Neural cell (in vitro differentiated cells): ENCODE data around the gene ANKRD13A. TPM values are rescaled to one million over a fixed set of nuclear protein-coding genes. Genes with fewer than 3 reads are reported as not detected.
"Not testable (repeated sequence)": the region's sequence is repeated elsewhere in the genome, so short reads cannot be mapped to it uniquely, and the experiment has no call there.

Experiments used
- H2AFZ ChIP-seq: fragments of 200-600, 300-800 bp; sonication (generic), shearing (Covaris generic); 2 replicates; pipeline ENCODE4 v1.6.0; 2014; ENCODE audit warnings: low read depth, mild to moderate bottlenecking, antibody characterized with exemption, low read length, moderate library complexity
- H3F3A ChIP-seq: fragments of 200-600 bp; shearing (Covaris generic); 2 replicates; pipeline ENCODE4 v1.6.1; 2016; ENCODE audit warnings: mild to moderate bottlenecking, moderate library complexity, mixed read lengths, antibody characterized with exemption, low read length; ENCODE audit not compliant: insufficient read depth, poor library complexity, severe bottlenecking
- H3K27ac ChIP-seq: fragments of 200-600, 300-800 bp; sonication (generic), shearing (Covaris generic); 2 replicates; pipeline ENCODE4 v1.5.1; 2014; ENCODE audit warnings: mild to moderate bottlenecking, low read length, moderate library complexity
- H3K27me3 ChIP-seq: fragments of 300-800, 200-600 bp; sonication (generic), shearing (Covaris generic); 2 replicates; pipeline ENCODE4 v1.6.0; 2014; ENCODE audit warnings: mild to moderate bottlenecking, low read depth, low read length, moderate library complexity; ENCODE audit not compliant: insufficient read depth
- H3K36me3 ChIP-seq: fragments of 300-800, 200-600 bp; sonication (generic), shearing (Covaris generic); 2 replicates; pipeline ENCODE4 v1.5.1; 2014; ENCODE audit warnings: mild to moderate bottlenecking, antibody characterized with exemption, low read length, moderate library complexity; ENCODE audit not compliant: insufficient read depth
- H3K4me2 ChIP-seq: fragments of 300-800, 200-600 bp; sonication (generic), shearing (Covaris generic); 2 replicates; pipeline ENCODE4 v1.6.0; 2014; ENCODE audit warnings: mild to moderate bottlenecking, low read length
- H3K4me3 ChIP-seq: fragments of 300-800, 200-600 bp; sonication (generic), shearing (Covaris generic); 2 replicates; pipeline ENCODE4 v1.5.1; 2014; ENCODE audit warnings: mild to moderate bottlenecking, low read length, moderate library complexity
- H3K79me2 ChIP-seq: fragments of 200-600 bp; shearing (Covaris generic); replicated peaks from 2 replicates; pipeline ENCODE4 v1.6.0; 2014; ENCODE audit warnings: mild to moderate bottlenecking, low read length, moderate library complexity; ENCODE audit not compliant: insufficient read depth
- H3K9ac ChIP-seq: fragments of 300-800, 200-600 bp; sonication (generic), shearing (Covaris generic); 2 replicates; pipeline ENCODE4 v1.6.1; 2016; ENCODE audit warnings: mild to moderate bottlenecking, low read length, mixed read lengths
- H3K9me2 ChIP-seq: fragments of 200-600 bp; shearing (Covaris generic); 2 replicates; pipeline ENCODE4 v1.6.1; 2016; ENCODE audit warnings: mild to moderate bottlenecking, low read length, mixed read lengths; ENCODE audit not compliant: insufficient read depth
- H3K9me3 ChIP-seq: fragments of 200-600, 300-800 bp; sonication (generic), shearing (Covaris generic); 2 replicates; pipeline ENCODE4 v1.6.1; 2016; ENCODE audit warnings: mild to moderate bottlenecking, mixed run types, low read length, moderate library complexity, mixed read lengths
- H4K20me1 ChIP-seq: fragments of 200-600 bp; shearing (Covaris generic); 2 replicates; pipeline ENCODE4 v1.6.1; 2016; ENCODE audit warnings: mild to moderate bottlenecking, mixed run types; ENCODE audit not compliant: insufficient read depth
- EP300 ChIP-seq: fragments of 450-650 bp; conservative IDR thresholded peaks from 2 replicates; pipeline ENCODE4 v1.6.1; 2014; ENCODE audit warnings: antibody characterized with exemption, mild to moderate bottlenecking, moderate library complexity; ENCODE audit not compliant: poor library complexity, severe bottlenecking
- EZH2 ChIP-seq: fragments of 200-600, 300-800 bp; shearing (Covaris generic), sonication (generic); IDR thresholded peaks from 2 replicates; pipeline ENCODE4 v1.6.1; 2014; ENCODE audit warnings: antibody characterized with exemption, low read length, borderline replicate concordance, mild to moderate bottlenecking; ENCODE audit not compliant: insufficient read depth, poor library complexity, severe bottlenecking
- MXI1 ChIP-seq: fragments of 450-650 bp; conservative IDR thresholded peaks from 2 replicates; pipeline ENCODE4 v1.6.1; 2014; ENCODE audit warnings: antibody characterized with exemption, mild to moderate bottlenecking; ENCODE audit not compliant: poor library complexity, severe bottlenecking
- POLR2AphosphoS5 ChIP-seq: IDR thresholded peaks from 2 replicates; pipeline ENCODE4 v1.6.1; 2012
- RAD21 ChIP-seq: fragments of 450-650 bp; conservative IDR thresholded peaks from 2 replicates; pipeline ENCODE4 v1.6.1; 2014; ENCODE audit warnings: antibody characterized with exemption, mild to moderate bottlenecking, moderate library complexity
- SMC3 ChIP-seq: fragments of 450-650 bp; conservative IDR thresholded peaks from 2 replicates; pipeline ENCODE4 v1.6.1; 2014; ENCODE audit warnings: antibody characterized with exemption, mild to moderate bottlenecking, moderate library complexity; ENCODE audit not compliant: poor library complexity
- TAF1 ChIP-seq: IDR thresholded peaks from 2 replicates; pipeline ENCODE4 v1.6.1; 2012; ENCODE audit warnings: low read depth
- polyA plus RNA-seq: library from polyadenylated mRNA; depleted of rRNA; stranded (reverse); fragments of >200 nt; gene quantifications from 2 replicates; pipeline ENCODE4 v1.2.3, GENCODE V29; 2014
- TF ChIP-seq, protein P1 (sequence below): IDR thresholded peaks from 2 replicates; pipeline ENCODE4 v1.6.1; 2012; ENCODE audit warnings: borderline replicate concordance

ANKRD13A gene
- polyA plus RNA-seq, 1 donor from 2014 or later, result 89.2 TPM

DNA sequence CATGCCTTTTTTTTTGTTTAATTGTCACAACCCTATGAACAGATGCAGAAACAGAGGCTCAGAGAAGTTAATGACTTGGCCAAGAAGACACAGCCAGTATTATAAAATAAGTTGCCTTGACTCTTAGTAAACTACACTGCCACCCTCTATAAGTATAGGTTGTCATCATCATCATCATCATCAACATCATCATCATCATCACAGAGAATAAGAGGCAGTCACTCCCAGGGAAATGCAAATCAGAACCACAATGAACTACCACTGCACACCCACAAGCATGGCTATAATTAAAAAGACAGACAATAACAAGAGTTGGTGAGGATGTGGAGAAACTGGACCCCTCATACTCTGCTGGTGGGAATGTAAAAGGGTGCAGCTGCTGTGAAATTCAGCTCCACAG lies 72.3 kb downstream of the ANKRD13A start:
- Histone ChIP-seq H3K9ac (no peak overlapping the region), H3K4me3 (no peak overlapping the region), H3K27ac (no peak overlapping the region), H3K9me2 (no peaks in the 10 kb centered on the region), H3F3A (no peaks in the 10 kb centered on the region), H3K36me3 (no peaks in the 10 kb centered on the region), H2AFZ (no peak overlapping the region), H4K20me1 (no peaks in the 10 kb centered on the region), H3K27me3 (no peaks in the 10 kb centered on the region), H3K4me2 (no peak overlapping the region), H3K9me3 (no peaks in the 10 kb centered on the region), H3K79me2 (no peaks in the 10 kb centered on the region)
- no peak for TF ChIP-seq TAF1
- TF ChIP-seq SMC3, result no peak
- TF ChIP-seq RAD21, result no peak
- TF ChIP-seq MXI1, result no peak
- TF ChIP-seq POLR2AphosphoS5, result no peak
- no peak for TF ChIP-seq EP300

DNA sequence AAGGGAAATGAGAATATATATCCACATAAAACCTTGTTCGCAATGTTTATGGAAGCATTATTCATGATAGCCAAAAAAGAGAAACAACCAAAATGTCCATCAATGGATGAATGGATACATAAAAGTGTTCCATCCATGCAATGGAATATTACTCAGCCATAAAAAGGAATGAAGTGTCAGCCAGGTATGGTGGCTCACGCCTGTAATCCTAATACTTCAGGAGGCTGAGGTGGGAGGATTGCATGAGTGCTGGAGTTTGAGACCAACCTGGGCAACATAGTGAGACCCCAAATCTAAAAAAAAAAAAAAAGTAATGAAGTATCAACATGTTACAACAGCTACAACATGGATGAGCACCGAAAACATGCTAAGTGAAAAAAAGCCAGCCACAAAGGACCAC lies 72.7 kb downstream of the ANKRD13A start:
- no peaks in the 10 kb centered on the region for H3K36me3 ChIP-seq
- H3K79me2 ChIP-seq, result no peaks in the 10 kb centered on the region
- TF ChIP-seq RAD21 (no peak), TAF1 (no peak), EZH2 (no peak)
- TF ChIP-seq, protein P1, sequence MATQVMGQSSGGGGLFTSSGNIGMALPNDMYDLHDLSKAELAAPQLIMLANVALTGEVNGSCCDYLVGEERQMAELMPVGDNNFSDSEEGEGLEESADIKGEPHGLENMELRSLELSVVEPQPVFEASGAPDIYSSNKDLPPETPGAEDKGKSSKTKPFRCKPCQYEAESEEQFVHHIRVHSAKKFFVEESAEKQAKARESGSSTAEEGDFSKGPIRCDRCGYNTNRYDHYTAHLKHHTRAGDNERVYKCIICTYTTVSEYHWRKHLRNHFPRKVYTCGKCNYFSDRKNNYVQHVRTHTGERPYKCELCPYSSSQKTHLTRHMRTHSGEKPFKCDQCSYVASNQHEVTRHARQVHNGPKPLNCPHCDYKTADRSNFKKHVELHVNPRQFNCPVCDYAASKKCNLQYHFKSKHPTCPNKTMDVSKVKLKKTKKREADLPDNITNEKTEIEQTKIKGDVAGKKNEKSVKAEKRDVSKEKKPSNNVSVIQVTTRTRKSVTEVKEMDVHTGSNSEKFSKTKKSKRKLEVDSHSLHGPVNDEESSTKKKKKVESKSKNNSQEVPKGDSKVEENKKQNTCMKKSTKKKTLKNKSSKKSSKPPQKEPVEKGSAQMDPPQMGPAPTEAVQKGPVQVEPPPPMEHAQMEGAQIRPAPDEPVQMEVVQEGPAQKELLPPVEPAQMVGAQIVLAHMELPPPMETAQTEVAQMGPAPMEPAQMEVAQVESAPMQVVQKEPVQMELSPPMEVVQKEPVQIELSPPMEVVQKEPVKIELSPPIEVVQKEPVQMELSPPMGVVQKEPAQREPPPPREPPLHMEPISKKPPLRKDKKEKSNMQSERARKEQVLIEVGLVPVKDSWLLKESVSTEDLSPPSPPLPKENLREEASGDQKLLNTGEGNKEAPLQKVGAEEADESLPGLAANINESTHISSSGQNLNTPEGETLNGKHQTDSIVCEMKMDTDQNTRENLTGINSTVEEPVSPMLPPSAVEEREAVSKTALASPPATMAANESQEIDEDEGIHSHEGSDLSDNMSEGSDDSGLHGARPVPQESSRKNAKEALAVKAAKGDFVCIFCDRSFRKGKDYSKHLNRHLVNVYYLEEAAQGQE, result no peak
- H4K20me1 ChIP-seq, result no peaks in the 10 kb centered on the region
- H3K9ac ChIP-seq, result no peak overlapping the region
- no peaks in the 10 kb centered on the region for H3F3A ChIP-seq
- H3K27me3 ChIP-seq, result no peaks in the 10 kb centered on the region
- H3K9me3 ChIP-seq, result no peaks in the 10 kb centered on the region
- no peak overlapping the region for H3K27ac ChIP-seq
- no peaks in the 10 kb centered on the region for H3K9me2 ChIP-seq
- no peak overlapping the region for H3K4me3 ChIP-seq
- no peak overlapping the region for H3K4me2 ChIP-seq
- H2AFZ ChIP-seq, result no peak overlapping the region

DNA sequence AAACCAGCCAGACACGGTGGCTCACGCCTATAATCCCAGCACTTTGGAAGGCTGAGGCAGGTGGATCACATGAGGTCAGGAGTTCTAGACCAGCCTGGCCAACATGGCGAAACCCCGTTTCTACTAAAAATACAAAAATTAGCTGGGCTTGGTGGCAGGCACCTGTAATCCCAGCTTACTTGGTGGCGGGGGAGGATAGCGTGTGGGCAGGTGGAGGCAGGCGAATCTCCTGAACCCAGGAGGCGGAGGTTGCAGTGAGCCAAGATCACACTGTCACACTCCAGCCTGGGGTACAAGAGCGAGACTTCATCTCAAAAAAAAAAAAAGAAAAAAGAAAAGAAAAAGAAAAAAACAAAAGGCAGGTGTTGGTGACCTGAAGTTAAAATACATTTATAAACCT lies 73.4 kb downstream of the ANKRD13A start:
- H3K9me3 ChIP-seq, H3K9me2 ChIP-seq, H3K36me3 ChIP-seq, H4K20me1 ChIP-seq, H3F3A ChIP-seq, H3K27me3 ChIP-seq, H3K4me3 ChIP-seq, H3K4me2 ChIP-seq, H3K79me2 ChIP-seq, H2AFZ ChIP-seq, H3K9ac ChIP-seq: not testable (repeated sequence)
- peak overlapping the region; percentile 24 for H3K27ac ChIP-seq
